ENCODE data around the gene INTS15. TPM values are rescaled to one million over a fixed set of nuclear protein-coding genes. Genes with fewer than 3 reads are reported as not detected.

Gene INTS15
- total RNA-seq, 1 experiment from 2014 or later = 21.4 TPM

DNA sequence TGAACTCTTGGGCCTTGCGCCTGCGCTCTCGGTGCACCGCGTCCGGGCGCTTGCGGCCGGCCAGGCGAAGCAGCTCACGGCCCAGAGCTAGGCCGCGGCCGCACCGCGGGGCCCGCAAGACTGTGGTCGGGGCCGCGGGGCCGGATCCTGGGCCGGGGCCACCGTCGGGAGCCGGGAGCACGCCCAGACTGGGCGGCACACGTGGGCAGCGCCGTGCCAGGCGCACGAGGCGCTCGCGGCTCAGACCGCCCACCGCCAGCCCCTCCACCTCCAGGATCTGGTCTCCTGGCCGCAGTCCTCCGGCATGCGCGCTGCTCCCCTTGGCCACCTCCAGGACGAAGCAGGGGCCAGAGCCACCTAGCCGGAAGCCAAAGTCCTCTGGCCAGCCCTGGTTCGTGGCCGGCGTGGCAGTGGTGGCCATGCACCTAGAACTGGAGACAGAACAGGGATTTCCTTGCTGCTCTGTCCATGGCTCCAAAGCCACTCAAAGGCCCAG, 38.8 kb upstream of the INTS15 start, which contains the start of gene GRID2IP:
GRID2IP (minus strand) TSS at position 446 of the 496 bp plus-strand sequence; CDS start at position 421, 25 bp downstream.
- Histone ChIP-seq H2AFZ (no peak within 1 kb of the TSS), H3F3A (ENCODE audit: insufficient read depth, low read depth) (no peaks in the 10 kb centered on the region), H3K79me2 (ENCODE audit: low read depth) (no peaks in the 10 kb centered on the region), H4K20me1 (ENCODE audit: insufficient read depth) (no peaks in the 10 kb centered on the region), H3K27ac (no peak within 1 kb of the TSS), H3K36me3 (ENCODE audit: low read depth) (no peaks in the 10 kb centered on the region), H3K4me1 (replicated peaks; ENCODE audit: insufficient read depth) (no peaks in the 10 kb centered on the region), H3K4me3 (no peak within 1 kb of the TSS), H3K9me2 (ENCODE audit: insufficient read depth) (no peaks in the 10 kb centered on the region), H3K9me3 (ENCODE audit: insufficient read depth, low read depth) (no peaks in the 10 kb centered on the region), H3K4me2 (no peak within 1 kb of the TSS), H3K27me3 (ENCODE audit: insufficient read depth, low read depth) (no peaks in the 10 kb centered on the region)
- BruUV-seq (replicated peaks) = no TSS peak
- no peak for TF ChIP-seq EZH2 (IDR thresholded peaks at IDR 0.05; ENCODE audit: low read depth)
- TF ChIP-seq, protein P1, sequence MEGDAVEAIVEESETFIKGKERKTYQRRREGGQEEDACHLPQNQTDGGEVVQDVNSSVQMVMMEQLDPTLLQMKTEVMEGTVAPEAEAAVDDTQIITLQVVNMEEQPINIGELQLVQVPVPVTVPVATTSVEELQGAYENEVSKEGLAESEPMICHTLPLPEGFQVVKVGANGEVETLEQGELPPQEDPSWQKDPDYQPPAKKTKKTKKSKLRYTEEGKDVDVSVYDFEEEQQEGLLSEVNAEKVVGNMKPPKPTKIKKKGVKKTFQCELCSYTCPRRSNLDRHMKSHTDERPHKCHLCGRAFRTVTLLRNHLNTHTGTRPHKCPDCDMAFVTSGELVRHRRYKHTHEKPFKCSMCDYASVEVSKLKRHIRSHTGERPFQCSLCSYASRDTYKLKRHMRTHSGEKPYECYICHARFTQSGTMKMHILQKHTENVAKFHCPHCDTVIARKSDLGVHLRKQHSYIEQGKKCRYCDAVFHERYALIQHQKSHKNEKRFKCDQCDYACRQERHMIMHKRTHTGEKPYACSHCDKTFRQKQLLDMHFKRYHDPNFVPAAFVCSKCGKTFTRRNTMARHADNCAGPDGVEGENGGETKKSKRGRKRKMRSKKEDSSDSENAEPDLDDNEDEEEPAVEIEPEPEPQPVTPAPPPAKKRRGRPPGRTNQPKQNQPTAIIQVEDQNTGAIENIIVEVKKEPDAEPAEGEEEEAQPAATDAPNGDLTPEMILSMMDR (conservative IDR thresholded peaks at IDR 0.05) = no peak
- ChIA-PET CTCF (interaction anchor here (0.6 kb wide), 1 partner anchor 10 kb away, joined by 7 read pairs; no protein-coding TSS in a partner anchor), POLR2A (ENCODE audit: unreplicated experiment) (no interaction called here)
- intact Hi-C loops (cut with micrococcal nuclease; ENCODE audit: unreplicated experiment) = no loop called here
- no peak for DNase-seq

DNA sequence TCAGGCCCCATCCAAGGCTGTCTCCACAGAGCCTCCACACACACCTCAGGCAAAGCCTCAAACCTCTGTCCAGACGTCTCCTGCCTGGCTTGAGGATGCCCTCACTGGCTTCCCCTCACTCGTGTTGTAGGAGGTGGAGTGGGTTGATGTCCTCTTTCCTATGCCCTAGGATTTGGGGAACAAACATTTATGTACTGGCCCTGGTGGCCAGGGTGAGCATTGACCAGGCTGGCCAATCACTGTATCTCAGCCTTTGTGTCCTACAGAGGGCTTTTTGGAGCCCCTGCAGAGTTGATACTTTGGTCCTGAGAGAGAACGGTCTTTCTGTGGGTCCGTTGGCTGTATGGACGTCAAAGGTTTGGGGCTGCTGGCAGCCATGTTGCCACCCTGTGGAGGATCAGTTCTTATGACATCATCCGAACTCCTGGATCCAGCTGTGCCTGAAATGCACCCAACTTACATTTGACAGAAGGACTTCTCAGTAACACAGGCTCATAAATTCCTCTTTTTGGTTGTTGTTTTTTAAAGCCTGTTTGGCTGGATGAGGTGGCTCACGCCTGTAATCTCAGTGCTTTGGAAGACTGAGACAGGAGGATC, 36.3 kb upstream of the INTS15 start:
- no peaks in the 10 kb centered on the region for H4K20me1 ChIP-seq (ENCODE audit: insufficient read depth)
- H2AFZ ChIP-seq = no peak overlapping the region
- no peak for DNase-seq
- H3K79me2 ChIP-seq (ENCODE audit: low read depth) = no peaks in the 10 kb centered on the region
- BruUV-seq (replicated peaks) = no TSS peak
- H3K4me3 ChIP-seq = no peak overlapping the region
- H3K4me2 ChIP-seq = no peak overlapping the region
- H3K9me2 ChIP-seq (ENCODE audit: insufficient read depth) = no peaks in the 10 kb centered on the region
- no peaks in the 10 kb centered on the region for H3K27me3 ChIP-seq (ENCODE audit: insufficient read depth, low read depth)
- no peaks in the 10 kb centered on the region for H3F3A ChIP-seq (ENCODE audit: insufficient read depth, low read depth)
- TF ChIP-seq, protein P1 (conservative IDR thresholded peaks at IDR 0.05) = peak; percentile 46
- no peak for TF ChIP-seq EZH2 (IDR thresholded peaks at IDR 0.05; ENCODE audit: low read depth)
- ChIA-PET CTCF (interaction anchor here (0.7 kb wide), 1 partner anchor 1527 kb away, joined by 13 read pairs; no protein-coding TSS in a partner anchor), POLR2A (ENCODE audit: unreplicated experiment) (no interaction called here)
- H3K36me3 ChIP-seq (ENCODE audit: low read depth) = no peaks in the 10 kb centered on the region
- intact Hi-C loops (cut with micrococcal nuclease; ENCODE audit: unreplicated experiment) = no loop called here
- H3K4me1 ChIP-seq (replicated peaks; ENCODE audit: insufficient read depth) = no peaks in the 10 kb centered on the region
- no peak overlapping the region for H3K27ac ChIP-seq
- H3K9me3 ChIP-seq (ENCODE audit: insufficient read depth, low read depth) = no peaks in the 10 kb centered on the region

DNA sequence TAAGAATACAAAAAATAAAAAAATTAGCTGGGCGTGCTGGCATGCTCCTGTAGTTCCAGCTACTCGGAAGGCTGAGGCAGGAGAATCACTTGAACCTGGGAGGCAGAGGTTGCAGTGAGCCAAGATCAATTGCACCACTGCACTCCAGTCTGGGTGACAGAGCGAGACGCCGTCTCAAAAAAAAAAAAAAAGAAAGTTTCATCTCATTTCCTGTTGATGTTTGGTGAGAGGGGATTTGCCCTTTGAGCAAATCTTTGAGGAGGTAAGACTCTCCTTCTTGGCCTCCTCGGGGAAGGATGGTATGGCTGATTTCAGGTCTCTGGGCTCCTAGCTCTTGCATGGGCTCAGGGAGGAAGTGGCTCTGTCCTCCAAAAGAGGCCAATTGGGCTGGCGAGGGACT, 35.0 kb upstream of the INTS15 start:
- ChIA-PET POLR2A (ENCODE audit: unreplicated experiment) (no interaction called here), CTCF (interaction anchor here (0.6 to 0.7 kb wide), 3 partner anchors 37 to 74 kb away, joined by 3 to 10 read pairs (median 3); no protein-coding TSS in a partner anchor)
- Histone ChIP-seq H3K4me2 (no peak overlapping the region), H4K20me1 (ENCODE audit: insufficient read depth) (no peaks in the 10 kb centered on the region), H3K27ac (no peak overlapping the region), H2AFZ (no peak overlapping the region), H3K4me3 (no peak overlapping the region), H3K9me3 (ENCODE audit: insufficient read depth, low read depth) (no peaks in the 10 kb centered on the region), H3K36me3 (ENCODE audit: low read depth) (no peaks in the 10 kb centered on the region), H3K9me2 (ENCODE audit: insufficient read depth) (no peaks in the 10 kb centered on the region), H3F3A (ENCODE audit: insufficient read depth, low read depth) (no peaks in the 10 kb centered on the region), H3K27me3 (ENCODE audit: insufficient read depth, low read depth) (no peaks in the 10 kb centered on the region), H3K4me1 (replicated peaks; ENCODE audit: insufficient read depth) (no peaks in the 10 kb centered on the region), H3K79me2 (ENCODE audit: low read depth) (no peaks in the 10 kb centered on the region)
- DNase-seq = no peak
- TF ChIP-seq EZH2 (IDR thresholded peaks at IDR 0.05; ENCODE audit: low read depth) = no peak
- TF ChIP-seq, protein P1 (conservative IDR thresholded peaks at IDR 0.05) = no peak
- BruUV-seq (replicated peaks) = no TSS peak
- intact Hi-C loops (cut with micrococcal nuclease; ENCODE audit: unreplicated experiment) = no loop called here
